Measurements from ENCODE around the gene LHX1. TPM values are rescaled to one million over a fixed set of nuclear protein-coding genes. Genes with fewer than 3 reads are reported as not detected.

Gene LHX1
- total and polyA plus RNA-seq, 3 donors from 2014 or later: 0.06 to 0.51 (median 0.39) TPM

- DNase-seq: no peak
- intact Hi-C loops (cut with DNase I; ENCODE audit: low total_unique reads): no loop called here
- H3K4me3 ChIP-seq: no peak overlapping the region
- TF ChIP-seq CTCF (IDR thresholded peaks at IDR 0.05) (no peak), POLR2A (IDR thresholded peaks at IDR 0.05) (no peak)
- no peaks in the 10 kb centered on the region for H3K9me3 ChIP-seq
- 20 to 21% methylated on average over 27 to 44 of the region's 44 CpGs for WGBS, 2 donors
- no peaks in the 10 kb centered on the region for H3K36me3 ChIP-seq (ENCODE audit: low read depth, missing control alignments)
- peaks cover 9% of the 10 kb centered on the region for H3K27me3 ChIP-seq
- H3K4me1 ChIP-seq: peaks cover 5% of the 10 kb centered on the region
- H3K27ac ChIP-seq: no peak overlapping the region
These were observed 6.2 kb downstream of the LHX1 start for GRCh38 chr17:36943250-36944191.

- no peak for TF ChIP-seq CTCF (IDR thresholded peaks at IDR 0.05)
- no peak for TF ChIP-seq POLR2A (IDR thresholded peaks at IDR 0.05)
- no peaks in the 10 kb centered on the region for H3K9me3 ChIP-seq
- peaks cover 4% of the 10 kb centered on the region for H3K27me3 ChIP-seq
- no peak overlapping the region for H3K27ac ChIP-seq
- no peak for DNase-seq
- intact Hi-C loops (cut with DNase I; ENCODE audit: low total_unique reads): no loop called here
- no peak overlapping the region for H3K4me3 ChIP-seq
- H3K4me1 ChIP-seq: peaks cover 4% of the 10 kb centered on the region
- H3K36me3 ChIP-seq (ENCODE audit: low read depth, missing control alignments): no peaks in the 10 kb centered on the region
- WGBS, 2 donors: 8 to 14% methylated on average over 1 of the region's 1 CpG
These were observed 7.3 kb downstream of the LHX1 start for GRCh38 chr17:36944553-36944952.

- 28 to 44% methylated on average over 1 of the region's 1 CpG for WGBS, 2 donors
- H3K27me3 ChIP-seq: peaks cover 4% of the 10 kb centered on the region
These were observed 7.9 kb downstream of the LHX1 start for GRCh38 chr17:36945140-36945539.

GRCh38 chr17:36945959-36946725 lies 8.9 kb downstream of the LHX1 start:
- DNase-seq: no peak
- H3K4me3 ChIP-seq: no peak overlapping the region
- intact Hi-C loops (cut with DNase I; ENCODE audit: low total_unique reads): no loop called here
- no peaks in the 10 kb centered on the region for H3K9me3 ChIP-seq
- peaks cover 4% of the 10 kb centered on the region for H3K27me3 ChIP-seq
- TF ChIP-seq CTCF (IDR thresholded peaks at IDR 0.05): no peak
- TF ChIP-seq POLR2A (IDR thresholded peaks at IDR 0.05): no peak
- WGBS, 2 donors: 9 to 11% methylated on average over 21 to 30 of the region's 30 CpGs
- H3K36me3 ChIP-seq (ENCODE audit: low read depth, missing control alignments): no peaks in the 10 kb centered on the region
- H3K4me1 ChIP-seq: peaks cover 17% of the 10 kb centered on the region
- H3K27ac ChIP-seq: no peak overlapping the region

More at GRCh38 chr17:36945140-36945539, 7.9 kb downstream of the LHX1 start:
- Histone ChIP-seq H3K27ac (no peak overlapping the region), H3K4me1 (peaks cover 10% of the 10 kb centered on the region), H3K9me3 (no peaks in the 10 kb centered on the region), H3K36me3 (ENCODE audit: low read depth, missing control alignments) (no peaks in the 10 kb centered on the region), H3K4me3 (no peak overlapping the region)
- intact Hi-C loops (cut with DNase I; ENCODE audit: low total_unique reads): no loop called here
- no peak for DNase-seq
- TF ChIP-seq POLR2A (IDR thresholded peaks at IDR 0.05): no peak
- TF ChIP-seq CTCF (IDR thresholded peaks at IDR 0.05): no peak
